ENCODE results near the gene PNRC2.

The PNRC2 gene

GRCh38 chr1:23923592-23924499, 35.8 kb upstream of the PNRC2 start:
- H3K9me3 ChIP-seq (ENCODE audit: control insufficient read depth in 1 of 2, low read length in 2 of 2), result no peaks in the 10 kb centered on the region
- H3K36me3 ChIP-seq (ENCODE audit: control insufficient read depth in 1 of 2, insufficient read depth in 2 of 2, low read length in 2 of 2), result no peaks in the 10 kb centered on the region
- H3K27me3 ChIP-seq (ENCODE audit: control insufficient read depth in 1 of 2, insufficient read depth in 2 of 2, low read length in 2 of 2), result no peaks in the 10 kb centered on the region
- no peak overlapping the region for H3K27ac ChIP-seq (ENCODE audit: low read depth, low read length)
- H3K4me3 ChIP-seq (ENCODE audit: low read depth in 1 of 2, low read length in 2 of 2), result no peak overlapping the region
- H3K9ac ChIP-seq (ENCODE audit: low read depth in 1 of 2, low read length in 2 of 2), result no peak overlapping the region
- peaks cover 9% of the 10 kb centered on the region in 2 donors for H3K4me1 ChIP-seq (ENCODE audit: control insufficient read depth in 1 of 2, insufficient read depth in 2 of 2, low read length in 2 of 2)

GRCh38 chr1:23924601-23925000, 35.0 kb upstream of the PNRC2 start:
- no peaks in the 10 kb centered on the region for H3K36me3 ChIP-seq (ENCODE audit: control insufficient read depth in 1 of 2, insufficient read depth in 2 of 2, low read length in 2 of 2)
- H3K4me1 ChIP-seq (ENCODE audit: control insufficient read depth in 1 of 2, insufficient read depth in 2 of 2, low read length in 2 of 2), result peaks cover 9% of the 10 kb centered on the region in 2 donors
- no peaks in the 10 kb centered on the region for H3K27me3 ChIP-seq (ENCODE audit: control insufficient read depth in 1 of 2, insufficient read depth in 2 of 2, low read length in 2 of 2)
- H3K9ac ChIP-seq (ENCODE audit: low read depth in 1 of 2, low read length in 2 of 2), result no peak overlapping the region
- H3K9me3 ChIP-seq (ENCODE audit: control insufficient read depth in 1 of 2, low read length in 2 of 2), result no peaks in the 10 kb centered on the region
- H3K27ac ChIP-seq (ENCODE audit: low read depth, low read length), result no peak overlapping the region
- H3K4me3 ChIP-seq (ENCODE audit: low read depth in 1 of 2, low read length in 2 of 2), result no peak overlapping the region

- Histone ChIP-seq H3K4me3 (ENCODE audit: low read depth in 1 of 2, low read length in 2 of 2) (no peak overlapping the region), H3K9me3 (ENCODE audit: control insufficient read depth in 1 of 2, low read length in 2 of 2) (no peaks in the 10 kb centered on the region), H3K27ac (ENCODE audit: low read depth, low read length) (no peak overlapping the region), H3K27me3 (ENCODE audit: control insufficient read depth in 1 of 2, insufficient read depth in 2 of 2, low read length in 2 of 2) (no peaks in the 10 kb centered on the region), H3K9ac (ENCODE audit: low read depth in 1 of 2, low read length in 2 of 2) (no peak overlapping the region), H3K36me3 (ENCODE audit: control insufficient read depth in 1 of 2, insufficient read depth in 2 of 2, low read length in 2 of 2) (no peaks in the 10 kb centered on the region), H3K4me1 (ENCODE audit: control insufficient read depth in 1 of 2, insufficient read depth in 2 of 2, low read length in 2 of 2) (peaks cover 6 to 7% of the 10 kb centered on the region in 2 donors)
Observed at GRCh38 chr1:23925279-23925678, 34.3 kb upstream of the PNRC2 start.

GRCh38 chr1:23927097-23927496, 32.5 kb upstream of the PNRC2 start:
- Histone ChIP-seq H3K4me3 (ENCODE audit: low read depth in 1 of 2, low read length in 2 of 2) (no peak overlapping the region), H3K9ac (ENCODE audit: low read depth in 1 of 2, low read length in 2 of 2) (no peak overlapping the region), H3K27me3 (ENCODE audit: control insufficient read depth in 1 of 2, insufficient read depth in 2 of 2, low read length in 2 of 2) (no peaks in the 10 kb centered on the region), H3K36me3 (ENCODE audit: control insufficient read depth in 1 of 2, insufficient read depth in 2 of 2, low read length in 2 of 2) (no peaks in the 10 kb centered on the region), H3K9me3 (ENCODE audit: control insufficient read depth in 1 of 2, low read length in 2 of 2) (no peaks in the 10 kb centered on the region), H3K27ac (ENCODE audit: low read depth, low read length) (no peak overlapping the region), H3K4me1 (ENCODE audit: control insufficient read depth in 1 of 2, insufficient read depth in 2 of 2, low read length in 2 of 2) (no peaks in the 10 kb centered on the region)

- no peak overlapping the region for H3K4me3 ChIP-seq (ENCODE audit: low read depth in 1 of 2, low read length in 2 of 2)
- no peaks in the 10 kb centered on the region for H3K9me3 ChIP-seq (ENCODE audit: control insufficient read depth in 1 of 2, low read length in 2 of 2)
- H3K27ac ChIP-seq (ENCODE audit: low read depth, low read length), result no peak overlapping the region
- H3K4me1 ChIP-seq (ENCODE audit: control insufficient read depth in 1 of 2, insufficient read depth in 2 of 2, low read length in 2 of 2), result no peaks in the 10 kb centered on the region
- H3K36me3 ChIP-seq (ENCODE audit: control insufficient read depth in 1 of 2, insufficient read depth in 2 of 2, low read length in 2 of 2), result no peaks in the 10 kb centered on the region
- no peak overlapping the region for H3K9ac ChIP-seq (ENCODE audit: low read depth in 1 of 2, low read length in 2 of 2)
- no peaks in the 10 kb centered on the region for H3K27me3 ChIP-seq (ENCODE audit: control insufficient read depth in 1 of 2, insufficient read depth in 2 of 2, low read length in 2 of 2)
Observed at GRCh38 chr1:23928789-23929188, 30.8 kb upstream of the PNRC2 start.

- Histone ChIP-seq H3K27ac (ENCODE audit: low read depth, low read length) (no peak overlapping the region), H3K9me3 (ENCODE audit: control insufficient read depth in 1 of 2, low read length in 2 of 2) (no peaks in the 10 kb centered on the region), H3K27me3 (ENCODE audit: control insufficient read depth in 1 of 2, insufficient read depth in 2 of 2, low read length in 2 of 2) (no peaks in the 10 kb centered on the region), H3K4me1 (ENCODE audit: control insufficient read depth in 1 of 2, insufficient read depth in 2 of 2, low read length in 2 of 2) (no peaks in the 10 kb centered on the region), H3K36me3 (ENCODE audit: control insufficient read depth in 1 of 2, insufficient read depth in 2 of 2, low read length in 2 of 2) (no peaks in the 10 kb centered on the region), H3K4me3 (ENCODE audit: low read depth in 1 of 2, low read length in 2 of 2) (no peak overlapping the region), H3K9ac (ENCODE audit: low read depth in 1 of 2, low read length in 2 of 2) (no peak overlapping the region)
Observed at GRCh38 chr1:23930270-23930669, 29.4 kb upstream of the PNRC2 start.

- Histone ChIP-seq H3K4me1 (ENCODE audit: control insufficient read depth in 1 of 2, insufficient read depth in 2 of 2, low read length in 2 of 2) (no peaks in the 10 kb centered on the region), H3K9ac (ENCODE audit: low read depth in 1 of 2, low read length in 2 of 2) (no peak overlapping the region), H3K9me3 (ENCODE audit: control insufficient read depth in 1 of 2, low read length in 2 of 2) (no peaks in the 10 kb centered on the region), H3K4me3 (ENCODE audit: low read depth in 1 of 2, low read length in 2 of 2) (no peak overlapping the region), H3K27me3 (ENCODE audit: control insufficient read depth in 1 of 2, insufficient read depth in 2 of 2, low read length in 2 of 2) (no peaks in the 10 kb centered on the region), H3K36me3 (ENCODE audit: control insufficient read depth in 1 of 2, insufficient read depth in 2 of 2, low read length in 2 of 2) (no peaks in the 10 kb centered on the region), H3K27ac (ENCODE audit: low read depth, low read length) (no peak overlapping the region)
Observed at GRCh38 chr1:23930861-23931490, 28.7 kb upstream of the PNRC2 start.

- no peaks in the 10 kb centered on the region for H3K27me3 ChIP-seq (ENCODE audit: control insufficient read depth in 1 of 2, insufficient read depth in 2 of 2, low read length in 2 of 2)
- H3K4me1 ChIP-seq (ENCODE audit: control insufficient read depth in 1 of 2, insufficient read depth in 2 of 2, low read length in 2 of 2), result no peaks in the 10 kb centered on the region
- no peak overlapping the region for H3K9ac ChIP-seq (ENCODE audit: low read depth in 1 of 2, low read length in 2 of 2)
- H3K4me3 ChIP-seq (ENCODE audit: low read depth in 1 of 2, low read length in 2 of 2), result no peak overlapping the region
- no peak overlapping the region for H3K27ac ChIP-seq (ENCODE audit: low read depth, low read length)
- no peaks in the 10 kb centered on the region for H3K9me3 ChIP-seq (ENCODE audit: control insufficient read depth in 1 of 2, low read length in 2 of 2)
- H3K36me3 ChIP-seq (ENCODE audit: control insufficient read depth in 1 of 2, insufficient read depth in 2 of 2, low read length in 2 of 2), result no peaks in the 10 kb centered on the region
Observed at GRCh38 chr1:23931491-23931880, 28.1 kb upstream of the PNRC2 start.

- H3K36me3 ChIP-seq (ENCODE audit: control insufficient read depth in 1 of 2, insufficient read depth in 2 of 2, low read length in 2 of 2), result no peaks in the 10 kb centered on the region
- H3K9me3 ChIP-seq (ENCODE audit: control insufficient read depth in 1 of 2, low read length in 2 of 2), result no peaks in the 10 kb centered on the region
- H3K9ac ChIP-seq (ENCODE audit: low read depth in 1 of 2, low read length in 2 of 2), result no peak overlapping the region
- H3K4me3 ChIP-seq (ENCODE audit: low read depth in 1 of 2, low read length in 2 of 2), result no peak overlapping the region
- no peaks in the 10 kb centered on the region for H3K4me1 ChIP-seq (ENCODE audit: control insufficient read depth in 1 of 2, insufficient read depth in 2 of 2, low read length in 2 of 2)
- H3K27me3 ChIP-seq (ENCODE audit: control insufficient read depth in 1 of 2, insufficient read depth in 2 of 2, low read length in 2 of 2), result no peaks in the 10 kb centered on the region
- H3K27ac ChIP-seq (ENCODE audit: low read depth, low read length), result no peak overlapping the region
Observed at GRCh38 chr1:23936481-23937176, 23.0 kb upstream of the PNRC2 start.

- Histone ChIP-seq H3K36me3 (ENCODE audit: control insufficient read depth in 1 of 2, insufficient read depth in 2 of 2, low read length in 2 of 2) (no peaks in the 10 kb centered on the region), H3K4me1 (ENCODE audit: control insufficient read depth in 1 of 2, insufficient read depth in 2 of 2, low read length in 2 of 2) (no peaks in the 10 kb centered on the region), H3K27ac (ENCODE audit: low read depth, low read length) (no peak overlapping the region), H3K9ac (ENCODE audit: low read depth in 1 of 2, low read length in 2 of 2) (no peak overlapping the region), H3K4me3 (ENCODE audit: low read depth in 1 of 2, low read length in 2 of 2) (no peak overlapping the region), H3K9me3 (ENCODE audit: control insufficient read depth in 1 of 2, low read length in 2 of 2) (peaks cover 5 to 9% of the 10 kb centered on the region in 2 donors), H3K27me3 (ENCODE audit: control insufficient read depth in 1 of 2, insufficient read depth in 2 of 2, low read length in 2 of 2) (no peaks in the 10 kb centered on the region)
Observed at GRCh38 chr1:23947366-23947765, 12.3 kb upstream of the PNRC2 start.
